ENCODE data around the gene TMEM87A. TPM values are rescaled to one million over a fixed set of nuclear protein-coding genes. Genes with fewer than 3 reads are reported as not detected.

Gene TMEM87A
- total RNA-seq, 1 experiment from 2014 or later: 55.8 TPM

- ATAC-seq (no peak), DNase-seq (peak; percentile 28)
- TF ChIP-seq, protein P1, sequence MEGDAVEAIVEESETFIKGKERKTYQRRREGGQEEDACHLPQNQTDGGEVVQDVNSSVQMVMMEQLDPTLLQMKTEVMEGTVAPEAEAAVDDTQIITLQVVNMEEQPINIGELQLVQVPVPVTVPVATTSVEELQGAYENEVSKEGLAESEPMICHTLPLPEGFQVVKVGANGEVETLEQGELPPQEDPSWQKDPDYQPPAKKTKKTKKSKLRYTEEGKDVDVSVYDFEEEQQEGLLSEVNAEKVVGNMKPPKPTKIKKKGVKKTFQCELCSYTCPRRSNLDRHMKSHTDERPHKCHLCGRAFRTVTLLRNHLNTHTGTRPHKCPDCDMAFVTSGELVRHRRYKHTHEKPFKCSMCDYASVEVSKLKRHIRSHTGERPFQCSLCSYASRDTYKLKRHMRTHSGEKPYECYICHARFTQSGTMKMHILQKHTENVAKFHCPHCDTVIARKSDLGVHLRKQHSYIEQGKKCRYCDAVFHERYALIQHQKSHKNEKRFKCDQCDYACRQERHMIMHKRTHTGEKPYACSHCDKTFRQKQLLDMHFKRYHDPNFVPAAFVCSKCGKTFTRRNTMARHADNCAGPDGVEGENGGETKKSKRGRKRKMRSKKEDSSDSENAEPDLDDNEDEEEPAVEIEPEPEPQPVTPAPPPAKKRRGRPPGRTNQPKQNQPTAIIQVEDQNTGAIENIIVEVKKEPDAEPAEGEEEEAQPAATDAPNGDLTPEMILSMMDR (conservative IDR thresholded peaks at IDR 0.05; ENCODE audit: low read depth, low read length): no peak
- TF ChIP-seq EZH2phosphoT487 (IDR thresholded peaks at IDR 0.05; ENCODE audit: borderline replicate concordance, low read length) (no peak), EZH2 (IDR thresholded peaks at IDR 0.05; ENCODE audit: low read length, unreplicated experiment) (no peak)
- H3F3A ChIP-seq (ENCODE audit: low read length, unreplicated experiment): no peaks in the 10 kb centered on the region
- H3K4me1 ChIP-seq (ENCODE audit: insufficient read depth, low read length): peaks cover 4% of the 10 kb centered on the region; the same call in 1 of the 2 replicates
- H3K27ac ChIP-seq (ENCODE audit: low read length): no peak overlapping the region
- no TSS peak for BruUV-seq (replicated peaks)
- no peaks in the 10 kb centered on the region for H3K79me2 ChIP-seq (ENCODE audit: low read length)
- no peaks in the 10 kb centered on the region for H3K9me3 ChIP-seq (ENCODE audit: low read length)
- intact Hi-C loops (cut with micrococcal nuclease): no loop called here
- POLR2A ChIA-PET (ENCODE audit: unreplicated experiment): interaction anchor here (0.5 kb wide), 1 partner anchor 87 kb away, joined by 5 read pairs; no protein-coding TSS in a partner anchor
- H3K9ac ChIP-seq (ENCODE audit: low read length): no peak overlapping the region
- CTCF ChIA-PET: no interaction called here
- peaks cover 56% of the 10 kb centered on the region for H3K36me3 ChIP-seq (ENCODE audit: low read depth, low read length)
- H2AFZ ChIP-seq (ENCODE audit: low read length): no peak overlapping the region
- H3K4me2 ChIP-seq (ENCODE audit: low read length): no peak overlapping the region
- H3K9me2 ChIP-seq (replicated peaks; ENCODE audit: low read length): no peaks in the 10 kb centered on the region
- H4K20me1 ChIP-seq (ENCODE audit: low read length): no peaks in the 10 kb centered on the region
- H3K4me3 ChIP-seq (ENCODE audit: low read length): no peak overlapping the region
- H3K27me3 ChIP-seq (ENCODE audit: low read length): no peaks in the 10 kb centered on the region
Measured at GRCh38 chr15:42165106-42165505, 108.1 kb downstream of the TMEM87A start.

GRCh38 chr15:42163947-42164550 lies 109.2 kb downstream of the TMEM87A start:
- H3K4me3 ChIP-seq (ENCODE audit: low read length): no peak overlapping the region
- H2AFZ ChIP-seq (ENCODE audit: low read length): no peak overlapping the region
- H3K36me3 ChIP-seq (ENCODE audit: low read depth, low read length): peaks cover 54% of the 10 kb centered on the region
- H3K4me2 ChIP-seq (ENCODE audit: low read length): no peak overlapping the region
- no peak for ATAC-seq
- no peaks in the 10 kb centered on the region for H3K27me3 ChIP-seq (ENCODE audit: low read length)
- H3K9ac ChIP-seq (ENCODE audit: low read length): no peak overlapping the region
- no peaks in the 10 kb centered on the region for H4K20me1 ChIP-seq (ENCODE audit: low read length)
- H3K9me2 ChIP-seq (replicated peaks; ENCODE audit: low read length): no peaks in the 10 kb centered on the region
- H3F3A ChIP-seq (ENCODE audit: low read length, unreplicated experiment): no peaks in the 10 kb centered on the region
- no peak overlapping the region for H3K27ac ChIP-seq (ENCODE audit: low read length)
- H3K9me3 ChIP-seq (ENCODE audit: low read length): no peaks in the 10 kb centered on the region
- no peak for DNase-seq
- peaks cover 4% of the 10 kb centered on the region; the same call in 1 of the 2 replicates for H3K4me1 ChIP-seq (ENCODE audit: insufficient read depth, low read length)
- CTCF ChIA-PET: no interaction called here
- no peaks in the 10 kb centered on the region for H3K79me2 ChIP-seq (ENCODE audit: low read length)
- no TSS peak for BruUV-seq (replicated peaks)
- TF ChIP-seq EZH2 (IDR thresholded peaks at IDR 0.05; ENCODE audit: low read length, unreplicated experiment) (no peak), EZH2phosphoT487 (IDR thresholded peaks at IDR 0.05; ENCODE audit: borderline replicate concordance, low read length) (no peak)
- TF ChIP-seq, protein P1 (conservative IDR thresholded peaks at IDR 0.05; ENCODE audit: low read depth, low read length): no peak
- POLR2A ChIA-PET (ENCODE audit: unreplicated experiment): interaction anchor here (0.6 kb wide), 1 partner anchor 219 kb away, joined by 3 read pairs; no protein-coding TSS in a partner anchor
- intact Hi-C loops (cut with micrococcal nuclease): no loop called here

- H2AFZ ChIP-seq (ENCODE audit: low read length): no peak overlapping the region
- intact Hi-C loops (cut with micrococcal nuclease): no loop called here
- TF ChIP-seq, protein P1 (conservative IDR thresholded peaks at IDR 0.05; ENCODE audit: low read depth, low read length): no peak
- no peak for TF ChIP-seq EZH2 (IDR thresholded peaks at IDR 0.05; ENCODE audit: low read length, unreplicated experiment)
- no peak for TF ChIP-seq EZH2phosphoT487 (IDR thresholded peaks at IDR 0.05; ENCODE audit: borderline replicate concordance, low read length)
- BruUV-seq (replicated peaks): no TSS peak
- H3K36me3 ChIP-seq (ENCODE audit: low read depth, low read length): peaks cover 54% of the 10 kb centered on the region
- ATAC-seq (no peak), DNase-seq (no peak)
- no peaks in the 10 kb centered on the region for H3K9me3 ChIP-seq (ENCODE audit: low read length)
- H3K4me2 ChIP-seq (ENCODE audit: low read length): no peak overlapping the region
- H3K79me2 ChIP-seq (ENCODE audit: low read length): no peaks in the 10 kb centered on the region
- no peak overlapping the region for H3K27ac ChIP-seq (ENCODE audit: low read length)
- no peak overlapping the region for H3K9ac ChIP-seq (ENCODE audit: low read length)
- no peaks in the 10 kb centered on the region for H3K9me2 ChIP-seq (replicated peaks; ENCODE audit: low read length)
- H3K27me3 ChIP-seq (ENCODE audit: low read length): no peaks in the 10 kb centered on the region
- no peaks in the 10 kb centered on the region for H3F3A ChIP-seq (ENCODE audit: low read length, unreplicated experiment)
- ChIA-PET CTCF (no interaction called here), POLR2A (ENCODE audit: unreplicated experiment) (no interaction called here)
- H3K4me1 ChIP-seq (ENCODE audit: insufficient read depth, low read length): peaks cover 4% of the 10 kb centered on the region; the same call in 1 of the 2 replicates
- no peaks in the 10 kb centered on the region for H4K20me1 ChIP-seq (ENCODE audit: low read length)
- no peak overlapping the region for H3K4me3 ChIP-seq (ENCODE audit: low read length)
Measured at GRCh38 chr15:42163291-42163690, 109.9 kb downstream of the TMEM87A start.
